Fibroblast of the aortic adventitia (primary cell): ENCODE data around the gene RBMS3. TPM values are rescaled to one million over a fixed set of nuclear protein-coding genes. Genes with fewer than 3 reads are reported as not detected.

ENCODE experiments used
- DNase-seq: peaks from one replicate; pipeline ENCODE4 v3.0.0-alpha.2; 2010; ENCODE audit warnings: low read depth
- H3K4me3 ChIP-seq: 2 replicates; pipeline ENCODE4 v1.5.1; 2011; ENCODE audit warnings: low read depth, mild to moderate bottlenecking, control low read depth, low read length, moderate library complexity
- CTCF ChIP-seq: IDR thresholded peaks from 2 replicates; pipeline ENCODE4 v1.5.1; 2011; ENCODE audit warnings: mild to moderate bottlenecking, low read length, control low read depth, inconsistent platforms; ENCODE audit not compliant: insufficient read depth
- total RNA-seq: library from RNA; depleted of rRNA; stranded (reverse); fragments of >200 nt; gene quantifications from 2 replicates; pipeline ENCODE4 v1.2.3, GENCODE V29; 2012; ENCODE audit warnings: low replicate concordance

RBMS3 gene
- total RNA-seq, 1 donor: 84.1 TPM

GRCh38 chr3:29720665-29721064 lies 439.8 kb downstream of the RBMS3 start:
- TF ChIP-seq CTCF: no peak
- H3K4me3 ChIP-seq: no peak overlapping the region
- DNase-seq: no peak

- no peak for TF ChIP-seq CTCF
- H3K4me3 ChIP-seq: no peak overlapping the region
- DNase-seq: no peak
Measured at GRCh38 chr3:29721789-29722188, 440.9 kb downstream of the RBMS3 start.

GRCh38 chr3:29731050-29731449 lies 450.2 kb downstream of the RBMS3 start:
- no peak for TF ChIP-seq CTCF
- DNase-seq: peak; percentile 58
- H3K4me3 ChIP-seq: no peak overlapping the region

GRCh38 chr3:29741231-29741630 lies 460.4 kb downstream of the RBMS3 start:
- no peak for TF ChIP-seq CTCF
- no peak overlapping the region for H3K4me3 ChIP-seq
- DNase-seq: no peak

GRCh38 chr3:29745232-29745870 lies 464.5 kb downstream of the RBMS3 start:
- DNase-seq: no peak
- no peak overlapping the region for H3K4me3 ChIP-seq
- TF ChIP-seq CTCF: no peak

- H3K4me3 ChIP-seq: no peak overlapping the region
- no peak for DNase-seq
- TF ChIP-seq CTCF: no peak
Measured at GRCh38 chr3:29746163-29746760, 465.4 kb downstream of the RBMS3 start.
